BLaER1 treated with 17β-estradiol and CSF1 and Interleukin-3, amounts not matched to agents 10 nM and 100 nM (cell line): ENCODE results near the gene TSACC.
"Not testable (repeated sequence)": the region's sequence is repeated elsewhere in the genome, so short reads cannot be mapped to it uniquely, and the experiment has no call there.

Experiments
- H3K27ac ChIP-seq, 11 experiments: shearing (Covaris generic); formaldehyde crosslinking; 2 replicates each; pipeline ENCODE4 v1.8.1; 2022
- H3K27me3 ChIP-seq, 11 experiments: shearing (Covaris generic); formaldehyde crosslinking; 2 replicates each; pipeline ENCODE4 v1.8.1; 2022
- H3K36me3 ChIP-seq, 11 experiments: shearing (Covaris generic); formaldehyde crosslinking; 2 replicates each; pipeline ENCODE4 v1.8.1; 2022
- H3K4me1 ChIP-seq, 10 experiments: shearing (Covaris generic); formaldehyde crosslinking; 2 replicates each; pipeline ENCODE4 v1.8.1; 2022
- H3K4me2 ChIP-seq, 11 experiments: shearing (Covaris generic); formaldehyde crosslinking; 2 replicates each; pipeline ENCODE4 v1.8.1; 2022
- H3K4me3 ChIP-seq, 10 experiments: shearing (Covaris generic); formaldehyde crosslinking; 2 replicates each; pipeline ENCODE4 v1.8.1; 2022
- H3K9ac ChIP-seq, 11 experiments: shearing (Covaris generic); formaldehyde crosslinking; 2 replicates each; pipeline ENCODE4 v1.8.1; 2022
- H3K9me3 ChIP-seq, 11 experiments: shearing (Covaris generic); formaldehyde crosslinking; replicated peaks in 1 of 11; 2 replicates each; pipeline ENCODE4 v1.8.1; 2022
- H4K20me1 ChIP-seq, 11 experiments: shearing (Covaris generic); formaldehyde crosslinking; 2 replicates each; pipeline ENCODE4 v1.8.1; 2022
- Cebpa-rat ChIP-seq, 11 experiments: shearing (Covaris generic); IDR thresholded peaks; 2 replicates each; pipeline ENCODE4 v1.8.1; 2022

TSACC gene

GRCh38 chr1:156337888-156338179 lies 492 bp upstream of the TSACC start:
- Histone ChIP-seq H3K36me3 (peaks cover 31 to 45% (median 39%) of the 10 kb centered on the region in 11 experiments), H3K27ac (peak overlapping the region; percentile 13 to 92 (median 83); a peak in 21 of 22 replicates), H3K4me3 (peak overlapping the region; percentile 68 to 98 (median 89)), H3K9me3 (no peaks in the 10 kb centered on the region), H3K27me3 (no peaks in the 10 kb centered on the region), H3K9ac (peak overlapping the region; percentile 82 to 93 (median 88)), H3K4me2 (peak overlapping the region; percentile 89 to 98 (median 95)), H3K4me1 (peaks cover 18 to 26% (median 24%) of the 10 kb centered on the region in 10 experiments), H4K20me1 (peaks cover 26 to 46% (median 44%) of the 10 kb centered on the region in 11 experiments; a peak in 21 of 22 replicates)
- TF ChIP-seq Cebpa-rat (IDR thresholded peaks at IDR 0.05) = no peak

GRCh38 chr1:156342166-156342955 lies 4.0 kb downstream of the TSACC start:
- H3K27me3 ChIP-seq = no peaks in the 10 kb centered on the region
- peaks cover 0 to 2% (median 0%) of the 10 kb centered on the region in 11 experiments; a peak in 6 of 22 replicates for H4K20me1 ChIP-seq
- no peaks in the 10 kb centered on the region for H3K9me3 ChIP-seq
- TF ChIP-seq Cebpa-rat (IDR thresholded peaks at IDR 0.05) = no peak
- H3K4me2 ChIP-seq = no peak overlapping the region
- no peak overlapping the region for H3K9ac ChIP-seq
- H3K4me1 ChIP-seq = no peaks in the 10 kb centered on the region; a peak in 2 of 20 replicates
- H3K27ac ChIP-seq = no peak overlapping the region
- no peak overlapping the region for H3K4me3 ChIP-seq
- H3K36me3 ChIP-seq = no peaks in the 10 kb centered on the region; a peak in 1 of 22 replicates

GRCh38 chr1:156344409-156344808 lies 6.1 kb downstream of the TSACC start:
- no peaks in the 10 kb centered on the region for H3K9me3 ChIP-seq
- no peaks in the 10 kb centered on the region for H3K27me3 ChIP-seq
- H4K20me1 ChIP-seq = no peaks in the 10 kb centered on the region
- H3K4me2 ChIP-seq = no peak overlapping the region
- H3K27ac ChIP-seq = no peak overlapping the region
- H3K4me1 ChIP-seq = no peaks in the 10 kb centered on the region; a peak in 1 of 20 replicates
- H3K9ac ChIP-seq = no peak overlapping the region
- no peak overlapping the region for H3K4me3 ChIP-seq
- no peak for TF ChIP-seq Cebpa-rat (IDR thresholded peaks at IDR 0.05)
- H3K36me3 ChIP-seq = no peaks in the 10 kb centered on the region

- not testable (repeated sequence) for H4K20me1 ChIP-seq, H3K4me2 ChIP-seq, H3K4me1 ChIP-seq, H3K36me3 ChIP-seq, H3K27me3 ChIP-seq, H3K27ac ChIP-seq, H3K9me3 ChIP-seq, H3K9ac ChIP-seq, H3K4me3 ChIP-seq
Measured at GRCh38 chr1:156346035-156346434, 7.7 kb downstream of the TSACC start.

GRCh38 chr1:156346636-156347035 lies 8.3 kb downstream of the TSACC start:
- Histone ChIP-seq H3K9ac (no peak overlapping the region), H3K4me3 (no peak overlapping the region), H3K27ac (no peak overlapping the region), H3K27me3 (no peaks in the 10 kb centered on the region), H3K36me3 (no peaks in the 10 kb centered on the region), H4K20me1 (no peaks in the 10 kb centered on the region), H3K9me3 (no peaks in the 10 kb centered on the region), H3K4me1 (peaks cover 0 to 4% (median 0%) of the 10 kb centered on the region in 10 experiments; a peak in 2 of 20 replicates), H3K4me2 (no peak overlapping the region)
- TF ChIP-seq Cebpa-rat (IDR thresholded peaks at IDR 0.05) = no peak

GRCh38 chr1:156347331-156347730 lies 9.0 kb downstream of the TSACC start:
- Histone ChIP-seq H3K9me3 (no peaks in the 10 kb centered on the region), H3K4me2 (no peak overlapping the region), H3K27ac (no peak overlapping the region), H4K20me1 (no peaks in the 10 kb centered on the region), H3K9ac (no peak overlapping the region), H3K4me1 (peaks cover 0 to 4% (median 0%) of the 10 kb centered on the region in 10 experiments; a peak in 2 of 20 replicates), H3K36me3 (no peaks in the 10 kb centered on the region), H3K4me3 (no peak overlapping the region), H3K27me3 (no peaks in the 10 kb centered on the region)
- no peak for TF ChIP-seq Cebpa-rat (IDR thresholded peaks at IDR 0.05)

- H3K4me1 ChIP-seq, H3K4me3 ChIP-seq, H3K9ac ChIP-seq, H3K36me3 ChIP-seq, H3K9me3 ChIP-seq, H3K4me2 ChIP-seq, H4K20me1 ChIP-seq, H3K27ac ChIP-seq: not testable (repeated sequence)
- H3K27me3 ChIP-seq = peaks cover 16 to 32% (median 27%) of the 10 kb centered on the region in 11 experiments; a peak in 21 of 22 replicates
Measured at GRCh38 chr1:156352481-156352880, 14.2 kb downstream of the TSACC start.

- peak overlapping the region in 10 of 11 experiments; percentile 10 to 48 (median 36); a peak in 9 of 22 replicates for H3K4me2 ChIP-seq
- peaks cover 0 to 9% (median 0%) of the 10 kb centered on the region in 10 experiments; a peak in 4 of 20 replicates for H3K4me1 ChIP-seq
- TF ChIP-seq Cebpa-rat (IDR thresholded peaks at IDR 0.05) = no peak
- no peak overlapping the region for H3K27ac ChIP-seq
- H3K4me3 ChIP-seq = no peak overlapping the region
- H4K20me1 ChIP-seq = no peaks in the 10 kb centered on the region
- peaks cover 19 to 45% (median 31%) of the 10 kb centered on the region in 11 experiments; a peak in 21 of 22 replicates for H3K27me3 ChIP-seq
- no peaks in the 10 kb centered on the region for H3K36me3 ChIP-seq
- H3K9ac ChIP-seq = no peak overlapping the region
- no peaks in the 10 kb centered on the region for H3K9me3 ChIP-seq
Measured at GRCh38 chr1:156356262-156356874, 18.0 kb downstream of the TSACC start.

GRCh38 chr1:156356875-156357534 lies 18.7 kb downstream of the TSACC start:
- TF ChIP-seq Cebpa-rat (IDR thresholded peaks at IDR 0.05) = no peak
- H3K9me3 ChIP-seq = no peaks in the 10 kb centered on the region
- H3K9ac ChIP-seq = no peak overlapping the region
- peaks cover 0 to 9% (median 0%) of the 10 kb centered on the region in 10 experiments; a peak in 4 of 20 replicates for H3K4me1 ChIP-seq
- H4K20me1 ChIP-seq = no peaks in the 10 kb centered on the region
- H3K4me3 ChIP-seq = no peak overlapping the region
- peaks cover 19 to 45% (median 31%) of the 10 kb centered on the region in 11 experiments; a peak in 21 of 22 replicates for H3K27me3 ChIP-seq
- peak overlapping the region; percentile 10 to 52 (median 36); a peak in 15 of 22 replicates for H3K4me2 ChIP-seq
- H3K36me3 ChIP-seq = no peaks in the 10 kb centered on the region
- no peak overlapping the region for H3K27ac ChIP-seq
